ENCODE results near the gene EXOC6B.
"Not testable (repeated sequence)": the region's sequence is repeated elsewhere in the genome, so short reads cannot be mapped to it uniquely, and the experiment has no call there.

Gene EXOC6B

GRCh38 chr2:72548081-72548764 is 277.6 kb downstream of the EXOC6B start:
- H3K36me3 ChIP-seq (ENCODE audit: control insufficient read depth, insufficient read depth, low read length): no peaks in the 10 kb centered on the region

GRCh38 chr2:72545790-72546189 is 280.0 kb downstream of the EXOC6B start:
- H3K36me3 ChIP-seq (ENCODE audit: control insufficient read depth, insufficient read depth, low read length): no peaks in the 10 kb centered on the region
- H3K4me1 ChIP-seq (ENCODE audit: control insufficient read depth, insufficient read depth, low read length, poor library complexity, severe bottlenecking): no peaks in the 10 kb centered on the region
- H3K4me3 ChIP-seq (ENCODE audit: extremely low read depth, insufficient read depth, low read length, poor library complexity, severe bottlenecking): no peak overlapping the region
- no peaks in the 10 kb centered on the region for H3K9me3 ChIP-seq (ENCODE audit: control insufficient read depth, low read length)
- WGBS, 2 experiments (ENCODE audit: insufficient coverage in 2 of 2): no CpG with 5 or more reads among the region's 1 CpG
- H3K27ac ChIP-seq (ENCODE audit: low read depth, low read length, severe bottlenecking): no peak overlapping the region

More at GRCh38 chr2:72548081-72548764, 277.6 kb downstream of the EXOC6B start:
- H3K4me3 ChIP-seq (ENCODE audit: extremely low read depth, insufficient read depth, low read length, poor library complexity, severe bottlenecking): no peak overlapping the region
- H3K9me3 ChIP-seq (ENCODE audit: control insufficient read depth, low read length): no peaks in the 10 kb centered on the region
- no CpG with 5 or more reads among the region's 5 CpGs for WGBS, 2 experiments (ENCODE audit: insufficient coverage in 2 of 2)
- H3K4me1 ChIP-seq (ENCODE audit: control insufficient read depth, insufficient read depth, low read length, poor library complexity, severe bottlenecking): no peaks in the 10 kb centered on the region
- H3K27ac ChIP-seq (ENCODE audit: low read depth, low read length, severe bottlenecking): no peak overlapping the region

GRCh38 chr2:72544554-72544953 is 281.3 kb downstream of the EXOC6B start:
- Histone ChIP-seq H3K9me3 (ENCODE audit: control insufficient read depth, low read length) (no peaks in the 10 kb centered on the region), H3K27ac (ENCODE audit: low read depth, low read length, severe bottlenecking) (no peak overlapping the region), H3K36me3 (ENCODE audit: control insufficient read depth, insufficient read depth, low read length) (no peaks in the 10 kb centered on the region), H3K4me3 (ENCODE audit: extremely low read depth, insufficient read depth, low read length, poor library complexity, severe bottlenecking) (no peak overlapping the region), H3K4me1 (ENCODE audit: control insufficient read depth, insufficient read depth, low read length, poor library complexity, severe bottlenecking) (no peaks in the 10 kb centered on the region)

- Histone ChIP-seq H3K4me1 (ENCODE audit: control insufficient read depth, insufficient read depth, low read length, poor library complexity, severe bottlenecking) (peaks cover 3% of the 10 kb centered on the region), H3K36me3 (ENCODE audit: control insufficient read depth, insufficient read depth, low read length) (no peaks in the 10 kb centered on the region), H3K27ac (ENCODE audit: low read depth, low read length, severe bottlenecking) (no peak overlapping the region), H3K4me3 (ENCODE audit: extremely low read depth, insufficient read depth, low read length, poor library complexity, severe bottlenecking) (no peak overlapping the region), H3K9me3 (ENCODE audit: control insufficient read depth, low read length) (no peaks in the 10 kb centered on the region)
- 80% methylated on average over 1 of the region's 3 CpGs; no CpG with 5 or more reads in 1 of the 2 experiments for WGBS, 2 experiments (ENCODE audit: insufficient coverage in 2 of 2)
Measured at GRCh38 chr2:72543497-72544216, 282.2 kb downstream of the EXOC6B start.

- H3K4me1 ChIP-seq (ENCODE audit: control insufficient read depth, insufficient read depth, low read length, poor library complexity, severe bottlenecking): peaks cover 7% of the 10 kb centered on the region
- H3K27ac ChIP-seq (ENCODE audit: low read depth, low read length, severe bottlenecking): peak overlapping the region; percentile 32
- H3K4me3 ChIP-seq (ENCODE audit: extremely low read depth, insufficient read depth, low read length, poor library complexity, severe bottlenecking): no peak overlapping the region
- no CpG with 5 or more reads among the region's 2 CpGs for WGBS, 2 experiments (ENCODE audit: insufficient coverage in 2 of 2)
- no peaks in the 10 kb centered on the region for H3K9me3 ChIP-seq (ENCODE audit: control insufficient read depth, low read length)
- no peaks in the 10 kb centered on the region for H3K36me3 ChIP-seq (ENCODE audit: control insufficient read depth, insufficient read depth, low read length)
Measured at GRCh38 chr2:72539071-72539552, 286.7 kb downstream of the EXOC6B start.

- WGBS, 2 experiments (ENCODE audit: insufficient coverage in 2 of 2): no CpG with 5 or more reads among the region's 2 CpGs
- Histone ChIP-seq H3K4me1 (ENCODE audit: control insufficient read depth, insufficient read depth, low read length, poor library complexity, severe bottlenecking) (peaks cover 7% of the 10 kb centered on the region), H3K9me3 (ENCODE audit: control insufficient read depth, low read length) (no peaks in the 10 kb centered on the region), H3K36me3 (ENCODE audit: control insufficient read depth, insufficient read depth, low read length) (no peaks in the 10 kb centered on the region), H3K4me3 (ENCODE audit: extremely low read depth, insufficient read depth, low read length, poor library complexity, severe bottlenecking) (no peak overlapping the region), H3K27ac (ENCODE audit: low read depth, low read length, severe bottlenecking) (no peak overlapping the region)
Measured at GRCh38 chr2:72538486-72538885, 287.3 kb downstream of the EXOC6B start.

- H3K4me3 ChIP-seq (ENCODE audit: extremely low read depth, insufficient read depth, low read length, poor library complexity, severe bottlenecking); H3K27ac ChIP-seq (ENCODE audit: low read depth, low read length, severe bottlenecking); H3K36me3 ChIP-seq (ENCODE audit: control insufficient read depth, insufficient read depth, low read length); H3K9me3 ChIP-seq (ENCODE audit: control insufficient read depth, low read length); H3K4me1 ChIP-seq (ENCODE audit: control insufficient read depth, insufficient read depth, low read length, poor library complexity, severe bottlenecking): not testable (repeated sequence)
- WGBS, 2 experiments (ENCODE audit: insufficient coverage in 2 of 2): 90 to 98% methylated on average over 2 to 5 of the region's 8 CpGs
Measured at GRCh38 chr2:72535586-72535985, 290.2 kb downstream of the EXOC6B start.

- Histone ChIP-seq H3K27ac (ENCODE audit: low read depth, low read length, severe bottlenecking) (no peak overlapping the region), H3K9me3 (ENCODE audit: control insufficient read depth, low read length) (no peaks in the 10 kb centered on the region), H3K4me1 (ENCODE audit: control insufficient read depth, insufficient read depth, low read length, poor library complexity, severe bottlenecking) (peaks cover 5% of the 10 kb centered on the region), H3K36me3 (ENCODE audit: control insufficient read depth, insufficient read depth, low read length) (no peaks in the 10 kb centered on the region), H3K4me3 (ENCODE audit: extremely low read depth, insufficient read depth, low read length, poor library complexity, severe bottlenecking) (no peak overlapping the region)
- 100% methylated on average over 1 of the region's 1 CpG; no CpG with 5 or more reads in 1 of the 2 experiments for whole genome bisulfite sequencing, 2 experiments (ENCODE audit: insufficient coverage in 2 of 2)
Measured at GRCh38 chr2:72533765-72534164, 292.1 kb downstream of the EXOC6B start.

GRCh38 chr2:72527424-72527823 is 298.4 kb downstream of the EXOC6B start:
- WGBS, 2 experiments (ENCODE audit: insufficient coverage in 2 of 2): no CpG with 5 or more reads among the region's 1 CpG
- Histone ChIP-seq H3K36me3 (ENCODE audit: control insufficient read depth, insufficient read depth, low read length) (no peaks in the 10 kb centered on the region), H3K4me3 (ENCODE audit: extremely low read depth, insufficient read depth, low read length, poor library complexity, severe bottlenecking) (no peak overlapping the region), H3K9me3 (ENCODE audit: control insufficient read depth, low read length) (no peaks in the 10 kb centered on the region), H3K27ac (ENCODE audit: low read depth, low read length, severe bottlenecking) (no peak overlapping the region), H3K4me1 (ENCODE audit: control insufficient read depth, insufficient read depth, low read length, poor library complexity, severe bottlenecking) (no peaks in the 10 kb centered on the region)

GRCh38 chr2:72526623-72527022 is 299.2 kb downstream of the EXOC6B start:
- Histone ChIP-seq H3K36me3 (ENCODE audit: control insufficient read depth, insufficient read depth, low read length) (no peaks in the 10 kb centered on the region), H3K9me3 (ENCODE audit: control insufficient read depth, low read length) (no peaks in the 10 kb centered on the region), H3K4me1 (ENCODE audit: control insufficient read depth, insufficient read depth, low read length, poor library complexity, severe bottlenecking) (no peaks in the 10 kb centered on the region), H3K27ac (ENCODE audit: low read depth, low read length, severe bottlenecking) (no peak overlapping the region), H3K4me3 (ENCODE audit: extremely low read depth, insufficient read depth, low read length, poor library complexity, severe bottlenecking) (no peak overlapping the region)
- 100% methylated on average over 1 of the region's 1 CpG for WGBS, 2 experiments (ENCODE audit: insufficient coverage in 2 of 2)

- Histone ChIP-seq H3K36me3 (ENCODE audit: control insufficient read depth, insufficient read depth, low read length) (no peaks in the 10 kb centered on the region), H3K9me3 (ENCODE audit: control insufficient read depth, low read length) (no peaks in the 10 kb centered on the region)
- 71% methylated on average over 1 of the region's 2 CpGs; no CpG with 5 or more reads in 1 of the 2 experiments for WGBS, 2 experiments (ENCODE audit: insufficient coverage in 2 of 2)
Measured at GRCh38 chr2:72524071-72524470, 301.8 kb downstream of the EXOC6B start.

More at GRCh38 chr2:72524071-72524470, 301.8 kb downstream of the EXOC6B start:
- H3K4me1 ChIP-seq (ENCODE audit: control insufficient read depth, insufficient read depth, low read length, poor library complexity, severe bottlenecking): no peaks in the 10 kb centered on the region
- H3K27ac ChIP-seq (ENCODE audit: low read depth, low read length, severe bottlenecking): no peak overlapping the region
- H3K4me3 ChIP-seq (ENCODE audit: extremely low read depth, insufficient read depth, low read length, poor library complexity, severe bottlenecking): no peak overlapping the region

Measured in mesodermal cell (in vitro differentiated cells).